Stromal cell of bone marrow (primary cell): Measurements from ENCODE around the gene RSL1D1.
"Not testable (repeated sequence)": the region's sequence is repeated elsewhere in the genome, so short reads cannot be mapped to it uniquely, and the experiment has no call there.

ENCODE experiments used
- DNase-seq: peaks from one replicate; pipeline ENCODE4 v3.0.0-alpha.2; 2012; ENCODE audit warnings: low read depth

RSL1D1 gene

DNA sequence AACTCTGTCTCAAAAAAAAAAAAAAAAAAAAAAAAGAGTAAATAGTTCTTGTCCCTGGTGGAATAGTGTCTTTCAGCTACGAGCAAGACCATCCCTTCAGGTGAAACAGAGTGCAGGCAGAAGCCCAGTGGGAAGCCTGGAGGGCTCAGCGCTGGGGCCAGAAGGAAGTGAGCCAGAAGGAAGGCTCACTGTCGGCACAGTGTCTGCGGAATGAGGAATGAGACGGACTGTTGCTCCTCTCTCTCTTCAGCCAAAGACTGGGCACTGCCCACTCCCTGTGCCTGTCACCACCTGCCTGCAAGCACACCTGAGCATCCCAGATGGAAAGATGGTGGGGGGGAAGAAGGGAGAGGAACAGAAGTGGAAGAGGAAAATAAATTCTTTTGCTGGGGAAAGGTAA lies 7.5 kb downstream of the RSL1D1 start:
- no peak for DNase-seq

DNA sequence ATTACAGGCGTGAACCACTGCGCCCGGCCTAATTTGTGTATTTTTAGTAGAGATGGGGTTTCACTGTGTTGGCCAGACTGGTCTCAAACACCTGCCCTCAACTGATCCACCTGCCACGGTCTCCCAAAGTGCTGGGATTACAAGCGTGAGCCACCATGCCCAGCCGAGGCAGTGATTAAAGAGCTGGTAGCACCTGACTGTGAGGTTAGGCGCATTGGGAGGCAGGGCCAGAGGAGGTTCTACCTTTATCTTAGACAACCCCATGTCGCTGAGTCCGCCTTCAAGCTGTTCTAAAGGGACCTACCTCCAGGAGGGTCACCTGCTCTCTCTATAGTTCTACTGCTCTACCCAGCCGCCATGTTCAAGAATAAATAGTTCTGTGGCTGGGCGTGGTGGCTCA lies 8.1 kb downstream of the RSL1D1 start:
- no peak for DNase-seq

DNA sequence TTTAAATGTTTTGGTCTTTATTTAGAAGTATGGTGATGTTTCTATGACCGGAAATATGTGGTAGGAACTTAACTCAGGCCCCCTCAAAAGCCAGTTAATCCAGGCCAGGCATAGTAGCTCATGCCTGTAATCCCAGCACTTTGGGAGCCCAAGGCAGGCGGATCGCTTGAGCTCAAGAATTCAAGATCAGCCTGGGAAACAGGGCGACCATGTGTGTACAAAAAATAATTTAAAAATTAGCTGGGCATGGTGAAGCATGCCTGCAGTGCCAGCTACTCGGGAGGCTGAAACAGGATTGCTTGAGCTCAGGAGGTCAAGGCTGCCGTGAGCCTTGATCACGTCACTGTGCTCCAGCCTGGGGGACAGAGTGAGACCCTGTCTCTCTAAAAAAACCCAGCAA lies 10.3 kb downstream of the RSL1D1 start:
- no peak for DNase-seq

DNA sequence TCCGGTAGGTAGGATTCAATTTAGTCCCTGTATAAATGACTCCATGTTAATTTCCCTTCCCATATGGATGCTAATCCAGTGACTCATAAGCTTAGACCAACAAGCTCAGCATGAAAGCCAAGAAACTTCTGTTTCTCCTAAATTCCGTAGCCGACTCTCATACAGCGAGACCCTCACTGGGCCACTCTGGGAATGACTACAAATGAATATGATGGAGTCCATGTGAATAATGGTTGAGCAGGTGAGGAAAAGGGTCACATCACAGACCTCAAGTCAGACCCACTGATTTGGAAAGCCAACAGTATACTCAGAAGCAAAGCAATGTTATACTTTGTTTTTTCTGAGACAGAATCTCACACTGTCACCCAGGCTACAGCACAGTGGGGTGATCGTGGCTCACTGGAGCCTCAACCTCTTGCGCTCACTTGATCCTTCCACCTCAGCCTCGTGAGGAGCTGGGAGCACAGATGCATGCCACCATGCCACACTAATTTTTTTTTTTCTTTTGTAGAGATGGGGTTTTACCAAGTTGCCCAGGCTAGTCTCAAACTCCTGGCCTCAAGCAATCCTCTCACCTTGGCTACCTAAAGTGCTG lies 14.6 kb downstream of the RSL1D1 start:
- DNase-seq, result no peak

DNA sequence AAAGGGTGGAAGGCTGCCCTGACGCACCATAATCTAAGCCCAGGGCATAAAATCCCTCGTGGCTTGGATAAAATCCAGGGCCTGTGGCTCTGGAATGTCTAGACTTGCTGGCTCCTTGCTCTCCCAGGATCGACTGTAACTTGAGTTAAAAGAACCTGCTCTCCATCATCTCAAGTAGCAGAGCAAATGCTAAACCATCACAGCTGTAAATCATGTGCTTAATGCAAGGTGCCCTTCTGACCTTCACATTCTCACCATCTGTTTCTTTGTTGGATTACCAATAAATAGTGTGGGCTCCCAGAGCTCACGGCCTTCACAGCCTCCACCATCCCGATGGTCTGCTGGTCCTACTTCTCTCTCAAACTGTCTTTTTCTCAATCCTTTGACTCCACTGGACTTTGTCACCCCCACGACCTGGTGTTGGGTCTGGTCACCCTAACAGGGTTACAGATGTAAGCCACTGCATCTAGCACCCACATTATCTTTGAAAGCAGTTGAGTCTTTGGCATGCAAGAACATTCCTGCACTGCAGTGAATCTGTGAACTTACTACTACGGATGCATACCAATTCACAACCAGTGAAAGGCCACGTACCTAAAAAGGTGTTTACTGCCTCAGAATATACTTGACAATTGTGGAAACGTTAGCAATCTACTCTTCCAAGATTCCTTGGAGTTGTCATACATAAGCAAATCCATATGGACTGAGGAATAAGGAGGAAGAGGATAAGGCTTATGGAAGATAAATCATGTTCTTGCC lies 15.3 kb downstream of the RSL1D1 start:
- DNase-seq, result no peak

DNA sequence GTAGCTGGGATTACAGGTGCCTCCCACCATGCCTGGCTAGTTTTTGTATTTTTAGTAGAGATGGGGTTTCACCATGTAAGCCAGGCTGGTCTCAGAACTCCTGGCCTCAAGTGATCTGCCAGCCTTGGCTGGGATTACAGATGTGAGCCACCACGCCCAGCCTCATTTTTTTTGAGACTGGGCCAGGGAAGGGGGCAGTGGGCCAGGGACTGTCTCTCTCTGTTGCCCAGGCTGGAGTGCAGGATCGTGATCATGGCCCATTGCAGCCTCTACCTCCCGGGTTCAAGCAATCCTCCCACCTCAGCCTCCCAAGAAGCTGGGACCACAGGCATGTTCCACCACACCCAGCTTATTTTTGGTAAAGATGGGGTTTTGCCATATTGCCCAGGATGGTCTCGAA lies 16.0 kb downstream of the RSL1D1 start:
- DNase-seq, result no peak

DNA sequence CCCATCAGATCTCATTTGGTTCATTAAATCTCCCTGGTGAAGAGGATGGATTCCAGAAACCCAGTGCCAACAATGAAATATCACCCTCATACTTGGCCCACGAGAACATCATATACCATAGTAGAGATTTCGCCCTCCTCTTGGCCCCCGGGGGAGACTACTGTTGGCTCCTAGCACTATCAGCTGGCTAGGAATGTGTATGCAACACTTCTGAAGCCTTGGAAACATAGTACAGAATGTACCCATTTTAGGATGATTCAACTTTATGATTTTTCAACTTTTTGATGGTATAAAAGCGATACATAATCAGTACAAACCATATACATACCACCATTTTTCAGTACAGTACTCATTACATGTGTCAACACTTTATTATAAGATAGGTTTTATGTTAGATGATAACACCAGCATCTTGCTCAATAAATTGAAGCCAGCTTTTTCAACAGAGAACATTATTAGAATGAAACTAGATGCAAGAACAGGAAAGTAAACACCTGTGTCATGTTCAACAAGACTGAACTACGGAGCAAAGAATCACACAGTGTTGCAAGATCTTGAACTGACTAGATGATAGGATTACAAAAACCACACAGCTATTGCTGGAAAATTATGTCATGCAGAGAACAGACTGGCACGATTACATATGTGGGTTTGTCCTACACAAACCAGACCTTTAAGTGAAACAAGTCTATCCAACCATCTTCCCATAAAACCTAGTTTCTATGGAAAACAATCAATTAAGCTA lies 17.2 kb downstream of the RSL1D1 start:
- DNase-seq, result no peak

DNA sequence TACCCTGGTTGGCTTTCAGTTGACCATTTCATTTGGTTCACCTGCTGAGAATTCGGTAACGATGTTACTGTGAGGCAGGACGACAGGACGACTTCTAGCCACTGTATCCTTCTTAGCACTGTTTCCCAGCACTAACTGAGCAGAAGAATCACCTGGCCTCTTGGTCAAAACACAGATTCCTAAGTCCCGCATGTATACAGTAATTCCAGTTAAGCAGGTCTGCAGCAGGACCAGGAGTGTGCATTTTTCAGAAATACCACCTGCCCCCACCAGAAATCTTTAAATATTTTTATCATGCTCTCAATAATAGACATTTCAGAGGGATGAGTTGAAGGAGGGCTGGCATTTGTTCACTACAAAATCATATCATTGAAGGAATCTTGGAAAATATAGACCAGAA lies 22.6 kb downstream of the RSL1D1 start:
- DNase-seq, result no peak

DNA sequence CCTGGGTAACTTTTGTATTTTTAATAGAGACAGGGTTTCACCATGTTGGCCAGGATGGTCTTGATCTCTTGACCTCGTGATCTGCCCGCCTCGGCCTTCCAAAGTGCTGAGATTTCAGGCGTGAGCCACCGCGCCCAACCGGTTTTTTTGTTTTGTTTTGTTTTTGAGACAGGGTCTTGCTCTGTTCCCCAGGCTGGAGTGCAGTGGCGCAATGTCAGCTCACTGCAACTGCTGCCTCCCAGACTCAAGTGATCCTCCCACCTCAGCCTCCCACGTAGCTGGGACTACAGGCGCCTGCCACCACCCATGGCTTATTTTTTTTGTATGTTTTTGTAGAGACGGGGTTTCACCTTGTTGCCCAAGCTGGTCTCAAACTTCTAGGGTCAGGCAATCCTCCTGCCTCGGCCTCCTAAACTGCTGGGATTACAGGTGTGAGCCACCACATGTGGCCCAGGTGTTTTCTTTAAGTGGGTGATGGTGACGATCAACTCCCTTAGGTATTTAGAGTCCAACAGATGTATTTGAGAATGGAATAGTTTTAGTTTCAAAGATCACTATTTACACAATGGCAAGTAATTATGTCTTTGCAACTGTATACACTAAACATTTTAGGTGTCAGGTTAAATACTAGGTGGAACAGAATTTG lies 25.7 kb downstream of the RSL1D1 start:
- DNase-seq, result not testable (repeated sequence)

DNA sequence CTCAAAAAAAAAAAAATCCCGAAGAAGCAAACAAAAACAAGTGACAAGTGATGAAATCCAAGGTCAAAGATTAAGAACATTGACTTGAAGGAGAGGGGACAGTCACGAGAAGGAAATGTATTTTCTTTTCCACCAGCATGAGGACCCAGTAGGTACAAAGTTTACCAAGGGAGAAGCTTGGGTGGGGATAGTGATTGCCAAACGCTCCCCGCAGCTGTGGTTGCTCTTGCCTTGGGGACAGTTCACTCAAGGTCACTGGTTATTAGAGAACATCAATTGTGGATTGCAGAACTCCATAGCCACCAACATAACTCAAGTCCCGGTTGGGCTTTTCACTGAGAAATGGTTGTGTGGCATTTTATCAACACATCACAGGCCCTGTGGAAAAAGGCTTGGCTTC lies 27.0 kb downstream of the RSL1D1 start:
- no peak for DNase-seq

DNA sequence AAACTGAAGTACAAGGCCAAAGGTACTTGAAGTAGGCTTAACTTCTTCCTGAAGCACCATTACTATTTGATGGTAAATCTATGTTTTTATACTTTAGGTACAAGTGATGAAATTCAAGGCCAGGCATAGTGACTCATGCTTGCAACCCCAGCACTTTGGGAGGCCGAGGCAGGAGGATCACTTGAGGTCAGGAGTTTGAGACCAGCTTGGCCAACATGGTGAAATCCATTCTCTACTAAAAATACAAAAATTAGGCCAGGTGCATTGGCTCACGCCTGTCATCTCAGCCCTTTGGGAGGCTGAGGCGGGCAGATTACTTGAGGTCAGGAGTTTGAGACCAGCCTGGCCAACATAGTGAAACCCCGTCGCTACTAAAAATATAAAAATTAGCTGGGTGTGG lies 27.7 kb downstream of the RSL1D1 start:
- DNase-seq, result not testable (repeated sequence)

DNA sequence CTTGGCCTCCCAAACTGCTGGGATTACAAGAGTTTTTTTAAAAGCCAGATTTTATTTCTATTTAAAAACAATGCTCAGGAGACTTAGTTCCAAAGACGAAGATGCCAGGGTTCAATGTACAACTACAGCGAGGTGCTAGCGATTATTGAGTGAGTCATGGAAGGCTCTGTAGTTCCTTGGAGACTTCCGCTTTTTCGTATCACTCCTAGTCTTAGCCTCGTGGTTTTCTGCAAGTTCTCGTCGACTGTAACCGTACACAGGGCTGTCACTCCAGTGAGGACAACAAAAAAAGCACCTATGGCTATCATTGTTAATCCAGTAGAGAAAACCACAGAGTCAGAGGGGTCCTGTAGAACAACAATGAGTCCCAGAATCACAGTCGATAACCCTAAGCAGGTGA lies 31.5 kb downstream of the RSL1D1 start:
- no peak for DNase-seq

DNA sequence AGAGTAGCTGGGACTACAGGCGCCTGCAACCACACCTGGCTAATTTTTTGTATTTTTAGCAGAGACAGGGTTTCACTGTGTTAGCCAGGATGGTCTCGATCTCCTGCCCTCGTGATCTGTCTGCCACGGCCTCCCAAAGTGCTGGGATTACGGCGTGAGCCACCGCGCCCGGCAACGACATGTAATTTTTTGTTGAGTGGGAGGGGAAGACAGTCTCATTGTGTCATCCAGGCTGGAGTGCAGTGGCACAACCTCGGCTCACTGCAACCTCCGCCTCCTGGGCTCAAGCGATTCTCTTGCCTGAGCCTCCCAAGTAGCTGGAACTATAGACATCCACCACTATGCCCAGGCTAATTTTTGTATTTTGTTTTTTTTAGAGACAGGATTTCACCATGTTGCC lies 32.4 kb downstream of the RSL1D1 start:
- DNase-seq, result not testable (repeated sequence)

DNA sequence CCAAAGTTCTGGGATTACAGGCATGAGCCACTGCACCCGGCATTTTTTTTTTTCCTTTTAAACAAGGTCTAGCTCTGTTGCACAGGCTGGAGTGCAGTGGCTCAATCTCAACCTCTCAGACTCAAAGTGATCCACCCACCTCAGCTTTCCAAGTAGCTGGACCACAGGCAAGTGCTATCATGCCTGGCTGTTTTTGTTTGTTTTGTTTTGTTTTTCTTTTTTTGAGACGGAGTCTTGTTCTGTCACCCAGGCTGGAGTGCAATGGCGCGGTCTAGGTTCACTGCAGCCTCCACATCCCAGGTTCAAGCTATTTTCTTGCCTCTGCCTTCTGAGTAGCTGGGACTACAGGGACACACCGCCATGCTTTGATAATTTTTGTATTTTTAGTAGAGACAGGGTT lies 35.2 kb downstream of the RSL1D1 start:
- no peak for DNase-seq

DNA sequence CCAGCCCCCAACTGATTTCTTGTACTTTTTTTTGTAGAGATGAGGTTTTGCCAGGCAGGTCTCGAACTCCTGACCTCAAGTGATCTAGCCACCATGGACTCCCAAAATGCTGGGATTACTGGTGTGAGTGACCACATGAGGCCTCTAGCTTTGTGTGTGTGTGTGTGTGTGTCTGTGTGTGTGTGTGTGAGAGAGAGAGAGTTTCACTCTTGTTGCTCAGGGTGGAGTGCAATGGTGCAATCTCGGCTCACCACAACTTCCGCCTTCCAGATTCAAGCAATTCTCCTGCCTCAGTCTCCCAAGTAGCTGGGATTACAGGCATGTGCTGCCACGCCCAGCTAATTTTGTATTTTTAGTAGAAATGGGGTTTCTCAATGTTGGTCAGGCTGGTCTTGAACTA lies 36.5 kb downstream of the RSL1D1 start:
- not testable (repeated sequence) for DNase-seq

DNA sequence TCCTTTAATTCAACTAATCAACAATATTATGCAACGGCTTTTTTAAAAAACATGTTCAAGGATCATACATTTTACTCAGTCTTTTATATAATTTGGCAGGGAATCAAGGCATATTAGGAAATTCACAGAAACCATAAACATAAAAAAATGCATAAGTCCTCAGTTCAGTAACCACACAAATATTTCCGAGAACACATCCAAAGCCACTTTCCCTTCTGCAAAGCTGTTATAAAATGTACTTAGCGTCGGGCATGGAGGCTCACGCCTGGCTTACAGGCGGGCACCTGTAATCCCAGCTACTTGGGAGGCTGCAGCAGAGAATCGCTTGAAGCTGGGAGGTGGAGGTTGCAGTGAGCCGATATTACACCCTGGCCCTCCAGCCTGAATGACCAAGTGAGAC lies 44.6 kb downstream of the RSL1D1 start:
- peak; percentile 47 for DNase-seq

DNA sequence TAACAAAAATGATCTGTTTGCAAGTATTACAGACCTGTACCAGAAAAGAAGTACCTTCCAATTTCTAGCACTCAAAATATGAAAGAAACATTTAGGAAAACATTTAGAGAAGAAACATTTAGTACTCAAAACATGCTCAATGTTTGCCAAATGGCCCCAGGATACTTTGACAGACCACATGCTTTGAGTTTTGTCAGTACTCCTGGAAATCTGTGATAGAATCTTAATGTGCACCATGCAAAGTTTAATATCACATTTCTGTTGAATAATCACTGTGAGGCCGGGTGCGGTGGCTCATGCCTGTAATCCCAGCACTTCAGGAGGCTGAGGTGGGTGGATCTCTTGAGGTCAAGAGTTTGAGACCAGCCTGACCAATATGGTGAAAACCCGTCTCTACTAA lies 45.8 kb downstream of the RSL1D1 start:
- no peak for DNase-seq

DNA sequence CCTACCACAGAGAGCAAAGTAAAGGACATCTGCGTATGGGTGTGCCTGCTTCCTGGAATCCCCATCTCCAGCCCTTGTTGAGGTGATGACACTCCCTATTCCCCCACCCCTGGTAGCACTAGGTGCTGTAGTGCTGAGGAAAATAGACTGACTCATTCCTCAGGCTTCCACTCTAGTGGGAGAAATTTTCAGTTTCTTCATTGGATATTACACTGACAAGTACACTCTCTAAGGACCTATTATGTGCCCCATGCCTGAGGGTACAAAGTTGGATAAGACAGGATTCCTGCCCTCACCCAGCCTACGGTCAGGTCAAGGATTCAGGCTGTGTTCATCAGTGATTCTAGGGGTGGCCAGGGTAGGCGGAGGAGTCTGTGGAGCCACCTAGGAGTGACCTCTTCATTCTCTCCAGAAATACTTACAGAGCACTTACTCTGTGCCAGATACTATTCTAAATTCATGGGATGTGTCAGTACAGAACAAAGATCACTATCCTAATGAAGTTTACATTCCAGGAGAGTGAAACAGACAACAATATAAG lies 49.8 kb downstream of the RSL1D1 start:
- DNase-seq, result no peak

DNA sequence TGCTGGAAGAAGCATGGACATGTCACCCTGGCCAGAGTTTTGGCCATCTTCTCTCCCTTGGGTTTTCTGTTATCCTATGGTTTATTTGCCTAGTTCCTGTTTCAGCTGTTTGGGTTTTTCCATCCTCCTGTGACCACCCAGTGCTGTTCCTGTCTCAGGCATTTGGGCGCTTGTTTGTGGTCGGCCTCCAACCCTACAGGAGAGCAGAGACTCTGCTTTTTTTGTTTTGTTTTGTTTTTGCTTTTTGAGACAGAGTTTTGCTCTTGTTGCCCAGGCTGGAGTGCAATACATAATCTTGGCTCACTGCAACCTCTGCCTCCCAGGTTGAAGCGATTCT lies 51.0 kb downstream of the RSL1D1 start:
- DNase-seq, result no peak

DNA sequence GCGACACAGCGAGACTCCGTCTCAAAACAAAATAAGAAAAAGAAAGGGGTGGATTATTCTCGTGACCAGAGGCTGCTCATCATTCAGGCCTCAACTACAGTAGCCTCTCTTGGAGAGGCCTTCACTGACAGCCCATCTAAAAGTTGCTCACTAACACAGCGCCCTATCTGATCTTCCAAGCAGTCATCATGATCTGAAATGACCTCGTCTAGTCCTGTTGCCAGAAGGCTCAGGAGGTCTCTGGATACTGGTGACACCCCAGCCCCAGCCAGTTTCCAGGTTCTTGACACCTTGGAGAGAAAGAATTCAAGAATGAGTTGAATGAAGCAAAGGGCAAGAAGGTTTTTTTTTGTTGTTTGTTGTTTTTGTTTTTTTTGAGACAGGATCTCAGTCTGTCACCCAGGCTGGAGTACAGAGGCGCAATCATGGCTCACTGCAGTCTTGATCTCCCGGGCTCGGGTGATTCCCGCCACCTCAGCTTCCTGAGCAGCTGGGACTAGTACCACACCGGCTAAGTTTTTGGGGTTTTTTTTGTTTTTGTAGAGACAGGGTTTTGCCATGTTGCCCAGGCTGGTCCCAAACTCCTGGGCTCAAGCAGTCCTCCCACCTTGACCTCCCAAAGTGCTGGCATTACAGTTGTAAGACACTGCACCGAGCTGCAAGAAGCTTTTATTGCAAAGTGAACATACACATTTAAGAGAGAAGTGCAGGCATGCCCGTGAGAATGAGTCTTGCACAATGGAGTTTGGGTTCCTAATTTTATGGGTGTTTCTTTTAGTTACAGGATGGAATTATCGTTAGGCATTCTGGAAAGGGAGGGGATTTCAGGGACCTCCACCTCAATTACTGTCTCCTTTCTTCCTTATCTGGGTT lies 51.6 kb downstream of the RSL1D1 start:
- no peak for DNase-seq

DNA sequence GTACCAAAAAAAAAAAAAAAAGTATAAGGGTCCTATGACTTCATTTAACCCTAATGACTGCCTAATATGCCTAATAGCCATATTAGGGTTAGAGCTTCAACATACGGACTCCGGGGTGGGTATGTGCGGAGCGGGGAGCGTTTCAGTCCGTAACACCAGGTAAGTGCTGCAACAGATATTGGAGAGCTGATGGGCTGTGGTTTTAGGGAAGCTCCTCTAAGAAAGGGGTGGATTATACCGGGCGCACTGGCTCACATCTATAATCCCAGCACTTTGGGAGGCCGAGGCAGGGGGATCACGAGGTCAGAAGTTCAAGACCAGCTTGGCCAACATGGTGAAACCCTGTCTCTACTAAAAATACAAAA lies 52.3 kb downstream of the RSL1D1 start:
- DNase-seq, result no peak

DNA sequence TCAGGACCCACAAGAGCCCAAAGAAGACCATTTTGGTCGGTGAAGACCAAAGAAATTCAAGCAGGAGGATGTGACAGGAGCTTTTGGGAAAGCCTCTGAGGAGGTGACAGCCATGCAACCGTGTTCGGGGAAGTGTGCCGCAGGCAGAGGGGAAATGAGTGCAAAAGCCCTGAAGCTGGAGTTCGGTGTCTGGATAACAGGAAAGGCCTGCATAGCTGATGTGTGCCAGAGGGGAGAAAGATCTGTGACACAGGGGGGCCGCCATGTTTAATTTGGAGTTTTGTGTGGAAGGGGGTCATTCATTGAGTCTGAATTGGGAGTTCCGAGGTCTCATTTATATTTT lies 53.4 kb downstream of the RSL1D1 start:
- no peak for DNase-seq
